DMS 273 (cell line): ENCODE measurements around the gene CTDSP2.

ENCODE experiments used
- DNase-seq: peaks from one replicate; lab custom pipeline; 2025; ENCODE audit not compliant: unreplicated experiment; lab: John Stamatoyannopoulos, UW

Gene CTDSP2

GRCh38 chr12:57817261-57817989 lies 29.1 kb downstream of the CTDSP2 start:
- no peak for DNase-seq

- DNase-seq = peak; percentile 47
These were observed 29.7 kb downstream of the CTDSP2 start for GRCh38 chr12:57816855-57817151.

- peak; percentile 28 for DNase-seq
These were observed 30.3 kb downstream of the CTDSP2 start for GRCh38 chr12:57816001-57816854.

GRCh38 chr12:57815177-57816000 lies 31.1 kb downstream of the CTDSP2 start:
- peak; percentile 43 for DNase-seq

GRCh38 chr12:57813971-57814772 lies 32.4 kb downstream of the CTDSP2 start:
- DNase-seq = no peak

GRCh38 chr12:57813111-57813970 lies 33.2 kb downstream of the CTDSP2 start:
- no peak for DNase-seq

GRCh38 chr12:57811028-57811755 lies 35.3 kb downstream of the CTDSP2 start:
- no peak for DNase-seq

- DNase-seq = peak; percentile 23
These were observed 36.1 kb downstream of the CTDSP2 start for GRCh38 chr12:57810450-57810849.

GRCh38 chr12:57809425-57809824 lies 37.1 kb downstream of the CTDSP2 start:
- no peak for DNase-seq

GRCh38 chr12:57808351-57808750 lies 38.2 kb downstream of the CTDSP2 start:
- DNase-seq = no peak

- DNase-seq = no peak
These were observed 39.2 kb downstream of the CTDSP2 start for GRCh38 chr12:57807285-57807684.

GRCh38 chr12:57806677-57807076 lies 39.9 kb downstream of the CTDSP2 start:
- DNase-seq = no peak

- peak; percentile 76 for DNase-seq
These were observed 43.1 kb downstream of the CTDSP2 start for GRCh38 chr12:57803319-57803893.

GRCh38 chr12:57802607-57803006 lies 43.9 kb downstream of the CTDSP2 start:
- no peak for DNase-seq

GRCh38 chr12:57800965-57801364 lies 45.6 kb downstream of the CTDSP2 start:
- no peak for DNase-seq

GRCh38 chr12:57797933-57798332 lies 48.6 kb downstream of the CTDSP2 start:
- DNase-seq = no peak

GRCh38 chr12:57796996-57797395 lies 49.5 kb downstream of the CTDSP2 start:
- no peak for DNase-seq

- DNase-seq = no peak
These were observed 51.2 kb downstream of the CTDSP2 start for GRCh38 chr12:57795354-57795753.

GRCh38 chr12:57793920-57794319 lies 52.6 kb downstream of the CTDSP2 start:
- no peak for DNase-seq
